Activated CD8-positive, alpha-beta memory T cell treated with anti-CD3 and anti-CD28 coated beads, Interleukin-2, amount 50 U/mL, for 24 hours (primary cell): ENCODE results near the gene TTC13.

Source experiments
- DNase-seq: peaks from one replicate; pipeline ENCODE4 v3.0.0-alpha.2; 2020; ENCODE audit errors: extremely low read depth

TTC13 gene

GRCh38 chr1:230907472-230908205 is 71.0 kb downstream of the TTC13 start:
- DNase-seq, result no peak

GRCh38 chr1:230906226-230906625 is 72.4 kb downstream of the TTC13 start:
- DNase-seq, result no peak

GRCh38 chr1:230905733-230906132 is 72.9 kb downstream of the TTC13 start:
- DNase-seq, result no peak

GRCh38 chr1:230902349-230902923 is 76.2 kb downstream of the TTC13 start:
- no peak for DNase-seq

- no peak for DNase-seq
Observed at GRCh38 chr1:230901671-230902070, 77.0 kb downstream of the TTC13 start.

GRCh38 chr1:230900984-230901383 is 77.7 kb downstream of the TTC13 start:
- no peak for DNase-seq

GRCh38 chr1:230899841-230900251 is 78.8 kb downstream of the TTC13 start:
- no peak for DNase-seq

GRCh38 chr1:230898748-230899147 is 79.9 kb downstream of the TTC13 start:
- DNase-seq, result no peak

GRCh38 chr1:230898144-230898543 is 80.5 kb downstream of the TTC13 start:
- DNase-seq, result no peak

- no peak for DNase-seq
Observed at GRCh38 chr1:230896779-230897178, 81.9 kb downstream of the TTC13 start.

- no peak for DNase-seq
Observed at GRCh38 chr1:230895452-230895851, 83.2 kb downstream of the TTC13 start.

- DNase-seq, result no peak
Observed at GRCh38 chr1:230894664-230895063, 84.0 kb downstream of the TTC13 start.

GRCh38 chr1:230894032-230894431 is 84.6 kb downstream of the TTC13 start:
- no peak for DNase-seq

GRCh38 chr1:230892018-230892491 is 86.6 kb downstream of the TTC13 start:
- DNase-seq, result no peak

GRCh38 chr1:230891413-230891812 is 87.2 kb downstream of the TTC13 start:
- no peak for DNase-seq

GRCh38 chr1:230884646-230885045 is 94.0 kb downstream of the TTC13 start:
- no peak for DNase-seq

GRCh38 chr1:230883967-230884366 is 94.7 kb downstream of the TTC13 start:
- DNase-seq, result no peak

GRCh38 chr1:230879778-230880177 is 98.9 kb downstream of the TTC13 start:
- no peak for DNase-seq

- DNase-seq, result no peak
Observed at GRCh38 chr1:230878591-230878990, 100.1 kb downstream of the TTC13 start.

GRCh38 chr1:230877924-230878590 is 100.6 kb downstream of the TTC13 start:
- no peak for DNase-seq

- DNase-seq, result no peak
Observed at GRCh38 chr1:230877146-230877923, 101.3 kb downstream of the TTC13 start.

- DNase-seq, result no peak
Observed at GRCh38 chr1:230876660-230877059, 102.0 kb downstream of the TTC13 start.
